Gastroesophageal sphincter (tissue), 4 donors: Measurements from ENCODE around the gene SYNCRIP. TPM values are rescaled to one million over a fixed set of nuclear protein-coding genes. Genes with fewer than 3 reads are reported as not detected.

Source experiments
- ATAC-seq: fragments of 150-250 bp; one replicate; pipeline ENCODE4 v1.9.1; 2016; ENCODE audit warnings: mild to moderate bottlenecking, moderate library complexity
- H3K27ac ChIP-seq, 4 donors: fragments of 200-600 bp; sonication (generic) in 3 of 4; 1 replicate in 3 of 4; 2 replicates in 1 of 4; pipeline ENCODE4 v1.5.1; 2016 to 2019
- H3K27me3 ChIP-seq: fragments of 200-600 bp; sonication (generic); one replicate; pipeline ENCODE4 v1.5.1; 2019
- H3K36me3 ChIP-seq, 2 donors: fragments of 200-600 bp; sonication (generic); one replicate each; pipeline ENCODE4 v1.5.1; 2019; ENCODE audit warnings: control low read depth in 1 of 2
- H3K4me1 ChIP-seq, 3 donors: fragments of 200-600 bp; sonication (generic); 1 replicate in 2 of 3; 2 replicates in 1 of 3; pipeline ENCODE4 v1.5.1; 2016 to 2019; ENCODE audit warnings: control low read depth in 2 of 3
- H3K4me3 ChIP-seq, 2 donors: fragments of 200-600 bp; sonication (generic); one replicate each; pipeline ENCODE4 v1.5.1; 2019; ENCODE audit warnings: mild to moderate bottlenecking in 1 of 2, moderate library complexity in 1 of 2
- H3K9me3 ChIP-seq, 3 donors: fragments of 200-600 bp; sonication (generic); one replicate each; pipeline ENCODE4 v1.5.1; 2017 to 2019; ENCODE audit warnings: control low read depth in 2 of 3
- EP300 ChIP-seq: sonication (generic); formaldehyde crosslinking; IDR thresholded peaks from one replicate; pipeline ENCODE4 v1.6.1; 2017; ENCODE audit warnings: antibody characterized with exemption, mild to moderate bottlenecking
- POLR2A ChIP-seq, 2 donors: fragments of 450-650 bp; IDR thresholded peaks; one replicate each; pipeline ENCODE4 v1.6.1; 2017; ENCODE audit warnings: antibody characterized with exemption in 2 of 2, mild to moderate bottlenecking in 2 of 2, moderate library complexity in 1 of 2
- POLR2AphosphoS5 ChIP-seq: sonication (generic); formaldehyde crosslinking; IDR thresholded peaks from one replicate; pipeline ENCODE4 v1.6.1; 2017; ENCODE audit warnings: antibody characterized with exemption
- WGBS, 2 donors: methylation state at CpG; one replicate each; pipeline ENCODE4 v1.1.5; 2018; ENCODE audit warnings: low coverage in 1 of 2; 5-methylcytosine and 5-hydroxymethylcytosine counted together
- total RNA-seq, 4 donors: library from RNA; depleted of rRNA; stranded (reverse); fragments of >200 nt; gene quantifications; one replicate each; pipeline ENCODE4 v1.1.0, GENCODE V29; 2016
- TF ChIP-seq, protein P1 (sequence below), 4 experiments: fragments of 200-600 bp in 2 of 4; fragments of 450-650 bp in 2 of 4; sonication (generic) in 1 of 4; IDR thresholded peaks; one replicate each; pipeline ENCODE4 v1.5.1; 2017 to 2019; ENCODE audit warnings: antibody characterized with exemption in 4 of 4, mild to moderate bottlenecking in 2 of 4, moderate library complexity in 2 of 4

The SYNCRIP gene
- total RNA-seq, 4 donors from 2014 or later, result 78.4 to 105 (median 97.9) TPM

DNA sequence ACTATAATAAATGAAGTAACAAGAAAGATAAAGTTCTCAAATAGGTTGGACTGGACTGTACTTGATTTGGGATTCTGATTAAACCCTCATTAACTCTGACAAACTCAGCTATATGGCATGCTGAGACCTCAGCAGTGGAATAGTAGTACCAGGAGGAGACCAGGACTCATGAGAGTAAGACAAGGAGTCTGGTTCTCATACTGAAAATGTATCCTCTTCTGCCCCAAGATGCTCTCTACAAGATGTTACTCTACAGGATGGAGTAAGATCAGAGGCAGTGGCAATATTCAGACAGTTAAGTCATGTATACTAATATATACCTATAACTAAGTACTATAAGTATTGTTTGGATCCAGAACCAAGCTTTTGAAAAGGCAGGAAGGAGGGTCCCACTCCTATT, 31.9 kb upstream of the SYNCRIP start:
- Histone ChIP-seq H3K27ac (no peak overlapping the region), H3K4me1 (peaks cover 0 to 72% (median 4%) of the 10 kb centered on the region in 3 donors), H3K4me3 (no peak overlapping the region)

DNA sequence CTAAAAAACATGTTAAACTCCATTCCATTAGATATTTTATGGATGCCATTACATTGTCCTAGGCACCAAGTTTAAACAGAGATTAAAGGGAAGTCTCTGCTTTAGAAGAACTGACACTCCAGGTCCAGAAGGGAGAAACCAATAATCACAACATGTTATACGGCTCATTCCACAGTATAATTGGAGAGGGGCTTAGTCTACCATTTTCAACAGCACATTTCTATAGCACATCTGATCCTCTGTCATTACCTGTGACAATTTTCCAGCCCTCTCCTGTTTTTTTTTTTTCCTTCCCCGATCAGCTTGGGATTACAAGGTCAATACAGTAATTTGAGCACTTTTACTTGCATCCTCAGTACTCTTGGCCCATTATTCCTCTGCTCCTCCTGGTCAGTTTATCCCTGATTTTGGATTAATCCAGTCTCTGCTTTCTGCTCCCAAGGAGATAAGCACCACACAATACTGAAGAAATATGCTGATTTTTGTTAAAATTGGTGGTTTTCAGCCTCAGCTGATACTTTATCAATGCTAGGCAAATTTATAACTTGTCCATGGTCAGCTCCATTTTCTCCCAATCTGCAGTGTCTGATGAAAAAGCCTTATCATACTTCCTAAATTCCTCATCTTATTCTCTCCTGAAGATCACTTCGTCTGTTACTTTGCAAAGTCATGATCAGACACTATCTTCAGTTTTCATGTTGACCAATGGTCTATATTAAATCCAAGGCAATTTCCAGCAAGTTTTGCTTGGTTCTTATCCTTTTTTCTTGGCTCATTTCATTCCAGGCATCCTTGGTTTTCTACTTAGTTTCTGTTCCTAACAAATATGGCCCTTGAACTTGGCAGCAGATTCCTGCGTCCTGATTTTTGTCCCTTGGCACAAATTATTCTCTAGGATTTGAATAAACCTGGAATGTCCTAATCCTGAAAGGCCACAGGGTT, 30.8 kb upstream of the SYNCRIP start:
- peaks cover 0 to 68% (median 0%) of the 10 kb centered on the region in 3 donors for H3K4me1 ChIP-seq
- H3K9me3 ChIP-seq, result no peaks in the 10 kb centered on the region
- WGBS, 2 donors, result 75 to 78% methylated on average over 3 to 4 of the region's 4 CpGs
- peaks cover 0 to 6% of the 10 kb centered on the region in 2 donors for H3K36me3 ChIP-seq
- H3K4me3 ChIP-seq, result no peak overlapping the region
- ATAC-seq, result no peak
- no peaks in the 10 kb centered on the region for H3K27me3 ChIP-seq
- TF ChIP-seq EP300, result no peak
- no peak for TF ChIP-seq POLR2AphosphoS5
- no peak for TF ChIP-seq POLR2A (IDR thresholded peaks at IDR 0.05)
- TF ChIP-seq, protein P1, sequence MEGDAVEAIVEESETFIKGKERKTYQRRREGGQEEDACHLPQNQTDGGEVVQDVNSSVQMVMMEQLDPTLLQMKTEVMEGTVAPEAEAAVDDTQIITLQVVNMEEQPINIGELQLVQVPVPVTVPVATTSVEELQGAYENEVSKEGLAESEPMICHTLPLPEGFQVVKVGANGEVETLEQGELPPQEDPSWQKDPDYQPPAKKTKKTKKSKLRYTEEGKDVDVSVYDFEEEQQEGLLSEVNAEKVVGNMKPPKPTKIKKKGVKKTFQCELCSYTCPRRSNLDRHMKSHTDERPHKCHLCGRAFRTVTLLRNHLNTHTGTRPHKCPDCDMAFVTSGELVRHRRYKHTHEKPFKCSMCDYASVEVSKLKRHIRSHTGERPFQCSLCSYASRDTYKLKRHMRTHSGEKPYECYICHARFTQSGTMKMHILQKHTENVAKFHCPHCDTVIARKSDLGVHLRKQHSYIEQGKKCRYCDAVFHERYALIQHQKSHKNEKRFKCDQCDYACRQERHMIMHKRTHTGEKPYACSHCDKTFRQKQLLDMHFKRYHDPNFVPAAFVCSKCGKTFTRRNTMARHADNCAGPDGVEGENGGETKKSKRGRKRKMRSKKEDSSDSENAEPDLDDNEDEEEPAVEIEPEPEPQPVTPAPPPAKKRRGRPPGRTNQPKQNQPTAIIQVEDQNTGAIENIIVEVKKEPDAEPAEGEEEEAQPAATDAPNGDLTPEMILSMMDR (IDR thresholded peaks at IDR 0.05), result no peak
- no peak overlapping the region for H3K27ac ChIP-seq

More for the DNA sequence above, 31.9 kb upstream of the SYNCRIP start:
- H3K9me3 ChIP-seq, result no peaks in the 10 kb centered on the region
- ATAC-seq, result no peak
- H3K27me3 ChIP-seq, result no peaks in the 10 kb centered on the region
- peaks cover 0 to 6% of the 10 kb centered on the region in 2 donors for H3K36me3 ChIP-seq
- no peak for TF ChIP-seq POLR2A (IDR thresholded peaks at IDR 0.05)
- TF ChIP-seq, protein P1 (IDR thresholded peaks at IDR 0.05), result no peak
- no peak for TF ChIP-seq POLR2AphosphoS5
- no peak for TF ChIP-seq EP300

DNA sequence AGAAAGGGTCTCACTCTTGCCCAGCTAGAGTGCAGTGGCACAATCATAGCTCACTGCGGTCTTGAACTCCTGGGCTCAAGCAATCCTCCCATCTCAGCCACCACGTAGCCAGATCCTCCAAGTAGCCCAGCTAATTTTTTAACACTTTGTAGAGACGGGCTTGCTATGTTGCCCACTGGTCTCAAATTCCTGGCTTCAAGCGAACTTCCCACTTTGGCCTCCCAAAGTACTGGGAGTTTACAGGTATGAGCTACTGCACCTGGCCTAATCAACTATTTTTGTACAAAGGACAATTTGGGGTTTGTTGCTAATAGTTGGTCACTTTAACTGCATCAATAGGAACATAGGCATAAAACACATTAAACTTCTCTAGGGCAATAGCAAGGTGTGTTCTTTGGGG, 29.9 kb upstream of the SYNCRIP start:
- Histone ChIP-seq H3K4me1 (peaks cover 0 to 68% (median 0%) of the 10 kb centered on the region in 3 donors), H3K36me3 (peaks cover 0 to 6% of the 10 kb centered on the region in 2 donors), H3K9me3 (no peaks in the 10 kb centered on the region), H3K27ac (no peak overlapping the region), H3K27me3 (no peaks in the 10 kb centered on the region), H3K4me3 (no peak overlapping the region)
- no peak for ATAC-seq
- 90 to 92% methylated on average over 4 of the region's 4 CpGs for WGBS, 2 donors
- TF ChIP-seq, protein P1 (IDR thresholded peaks at IDR 0.05), result no peak
- TF ChIP-seq EP300, result no peak
- TF ChIP-seq POLR2A (IDR thresholded peaks at IDR 0.05), result no peak
- TF ChIP-seq POLR2AphosphoS5, result no peak

GRCh38 chr6:85672050-85672449, 29.4 kb upstream of the SYNCRIP start:
- Histone ChIP-seq H3K27me3 (no peaks in the 10 kb centered on the region), H3K36me3 (peaks cover 0 to 12% of the 10 kb centered on the region in 2 donors), H3K27ac (no peak overlapping the region), H3K4me3 (no peak overlapping the region), H3K4me1 (peaks cover 0 to 68% (median 0%) of the 10 kb centered on the region in 3 donors), H3K9me3 (no peaks in the 10 kb centered on the region)
- ATAC-seq, result no peak
- no peak for TF ChIP-seq POLR2A (IDR thresholded peaks at IDR 0.05)
- TF ChIP-seq, protein P1 (IDR thresholded peaks at IDR 0.05), result no peak
- no peak for TF ChIP-seq POLR2AphosphoS5
- no peak for TF ChIP-seq EP300

- TF ChIP-seq, protein P1 (IDR thresholded peaks at IDR 0.05), result no peak
- TF ChIP-seq EP300 (no peak), POLR2A (IDR thresholded peaks at IDR 0.05) (no peak), POLR2AphosphoS5 (no peak)
- Histone ChIP-seq H3K4me3 (no peak overlapping the region), H3K4me1 (peaks cover 0 to 55% (median 0%) of the 10 kb centered on the region in 3 donors), H3K36me3 (peaks cover 0 to 17% of the 10 kb centered on the region in 2 donors), H3K9me3 (no peaks in the 10 kb centered on the region), H3K27me3 (no peaks in the 10 kb centered on the region), H3K27ac (peak overlapping the region in 1 of 4 donors; percentile 26)
- WGBS, 2 donors, result 0 to 65% methylated on average over 1 to 3 of the region's 3 CpGs
- ATAC-seq, result no peak
Measured at GRCh38 chr6:85670573-85670972, 27.9 kb upstream of the SYNCRIP start.
